IMR-90 (cell line): Measurements from ENCODE around the gene GAMT. TPM values are rescaled to one million over a fixed set of nuclear protein-coding genes. Genes with fewer than 3 reads are reported as not detected.

Experiments used
- ATAC-seq: fragments of 200-7000 bp; cut with Tn5 transposase; 2 replicates; pipeline ENCODE4 v1.9.1; 2020; ENCODE audit warnings: low read depth, mild to moderate bottlenecking, moderate library complexity
- BruUV-seq: library from RNA; stranded (reverse); fragments of 400-500 nt; replicated peaks from 2 replicates; lab custom pipeline; 2021; lab: Mats Ljungman, UMichigan
- CTCF ChIA-PET: fragments of 300-600 bp; formaldehyde crosslinking; extraction: SDS; loops from one replicate; lab custom pipeline; 2021; ENCODE audit warnings: antibody characterized with exemption; lab: Yijun Ruan, JAX
- POLR2A ChIA-PET: fragments of 300-600 bp; sonication (Branson Sonifier 250); formaldehyde crosslinking; loops from one replicate; lab custom pipeline; 2022; ENCODE audit warnings: antibody characterized with exemption; ENCODE audit not compliant: unreplicated experiment; lab: Charles Lee
- DNase-seq: peaks from one replicate; pipeline ENCODE4 v3.0.0; 2013
- H2AFZ ChIP-seq: replicated peaks from 2 replicates; pipeline ENCODE3; 2013; ENCODE audit warnings: low read length, mild to moderate bottlenecking; ENCODE audit not compliant: poor library complexity
- H2AK5ac ChIP-seq: 2 replicates; pipeline ENCODE4 v1.6.1; 2013; ENCODE audit warnings: low read depth, low read length, inconsistent platforms
- H2AK9ac ChIP-seq: replicated peaks from 2 replicates; pipeline ENCODE3; 2013; ENCODE audit warnings: mild to moderate bottlenecking, low read depth, low read length, moderate library complexity; ENCODE audit not compliant: poor library complexity
- H2BK120ac ChIP-seq: 2 replicates; pipeline ENCODE4 v1.6.1; 2013; ENCODE audit warnings: low read depth, low read length, inconsistent platforms
- H2BK15ac ChIP-seq: 3 replicates; pipeline ENCODE4 v1.6.1; 2013; ENCODE audit warnings: low read depth, low read length, inconsistent platforms
- H2BK20ac ChIP-seq: 2 replicates; pipeline ENCODE4 v1.6.1; 2013; ENCODE audit warnings: low read depth, mild to moderate bottlenecking, inconsistent platforms, low read length, moderate library complexity
- H2BK5ac ChIP-seq: 2 replicates; pipeline ENCODE4 v1.6.1; 2013; ENCODE audit warnings: mild to moderate bottlenecking, low read depth, low read length, inconsistent platforms; ENCODE audit not compliant: poor library complexity, severe bottlenecking
- H3K14ac ChIP-seq: replicated peaks from 2 replicates; pipeline ENCODE4 v1.6.1; 2013; ENCODE audit warnings: low read depth, low read length, inconsistent platforms
- H3K18ac ChIP-seq: 2 replicates; pipeline ENCODE4 v1.6.1; 2013; ENCODE audit warnings: low read depth, low read length, control low read depth
- H3K23ac ChIP-seq: 2 replicates; pipeline ENCODE4 v1.6.1; 2013; ENCODE audit warnings: low read depth, low read length, inconsistent platforms
- H3K27ac ChIP-seq: 2 replicates; pipeline ENCODE4 v1.5.1; 2013; ENCODE audit warnings: mild to moderate bottlenecking, control low read depth, low read length; ENCODE audit not compliant: insufficient read depth
- H3K27me3 ChIP-seq: 2 replicates; pipeline ENCODE4 v1.6.1; 2013; ENCODE audit warnings: low read length; ENCODE audit not compliant: control insufficient read depth, insufficient read depth
- H3K36me3 ChIP-seq: 2 replicates; pipeline ENCODE4 v1.6.1; 2013; ENCODE audit warnings: low read length, mixed read lengths; ENCODE audit not compliant: control insufficient read depth, insufficient read depth
- H3K4ac ChIP-seq: 2 replicates; pipeline ENCODE4 v1.6.1; 2013; ENCODE audit warnings: low read depth, low read length, inconsistent platforms
- H3K4me1 ChIP-seq: 2 replicates; pipeline ENCODE4 v1.6.1; 2013; ENCODE audit warnings: low read length, mixed read lengths; ENCODE audit not compliant: control insufficient read depth, insufficient read depth
- H3K4me2 ChIP-seq: 2 replicates; pipeline ENCODE4 v1.6.1; 2013; ENCODE audit warnings: low read depth, mild to moderate bottlenecking, control low read depth, low read length, moderate library complexity
- H3K4me3 ChIP-seq: 2 replicates; pipeline ENCODE4 v1.5.1; 2013; ENCODE audit warnings: low read depth, mild to moderate bottlenecking, control low read depth, low read length, moderate library complexity; ENCODE audit not compliant: insufficient read depth
- H3K56ac ChIP-seq: 2 replicates; pipeline ENCODE4 v1.6.1; 2013; ENCODE audit warnings: low read length, inconsistent platforms; ENCODE audit not compliant: insufficient read depth; ENCODE audit errors: extremely low read depth
- H3K79me1 ChIP-seq, 2 experiments: 2 replicates each; pipeline ENCODE4 v1.6.1; 2013; ENCODE audit warnings: low read length in 2 of 2, inconsistent platforms in 1 of 2, low read depth in 1 of 2
- H3K9ac ChIP-seq: 2 replicates; pipeline ENCODE4 v1.6.1; 2013; ENCODE audit warnings: low read depth, low read length, control low read depth
- H3K9me1 ChIP-seq: 2 replicates; pipeline ENCODE4 v1.6.1; 2013; ENCODE audit warnings: low read length, inconsistent platforms; ENCODE audit not compliant: insufficient read depth
- H3K9me3 ChIP-seq: 2 replicates; pipeline ENCODE4 v1.6.1; 2013; ENCODE audit warnings: low read length; ENCODE audit not compliant: control insufficient read depth, insufficient read depth
- H4K20me1 ChIP-seq: 2 replicates; pipeline ENCODE4 v1.6.1; 2013; ENCODE audit warnings: low read length, inconsistent platforms; ENCODE audit not compliant: insufficient read depth
- H4K5ac ChIP-seq: 2 replicates; pipeline ENCODE4 v1.6.1; 2013; ENCODE audit warnings: mild to moderate bottlenecking, low read depth, low read length, control low read depth
- H4K8ac ChIP-seq, 2 experiments: 2 replicates each; pipeline ENCODE4 v1.6.1; 2013; ENCODE audit warnings: low read depth in 2 of 2, low read length in 2 of 2, control low read depth in 1 of 2, inconsistent platforms in 1 of 2
- H4K91ac ChIP-seq: 2 replicates; pipeline ENCODE4 v1.6.1; 2013; ENCODE audit warnings: low read depth, low read length, inconsistent platforms; ENCODE audit not compliant: insufficient read depth
- CHD1 ChIP-seq: IDR thresholded peaks from 2 replicates; pipeline ENCODE4 v1.6.1; 2012; ENCODE audit warnings: low read depth, low read length, improper control_type of control experiment
- POLR2A ChIP-seq: IDR thresholded peaks from 2 replicates; pipeline ENCODE4 v1.6.1; 2012; ENCODE audit warnings: mild to moderate bottlenecking, low read depth, low read length
- SMC3 ChIP-seq: fragments of 150-350 bp; IDR thresholded peaks from 2 replicates; pipeline ENCODE4 v1.6.1; 2016; ENCODE audit warnings: low read depth, mild to moderate bottlenecking, antibody characterized with exemption, low read length, moderate library complexity
- USF2 ChIP-seq: fragments of 150-350 bp; IDR thresholded peaks from 2 replicates; pipeline ENCODE4 v1.6.1; 2017; ENCODE audit warnings: mild to moderate bottlenecking, antibody characterized with exemption, low read length, low read depth
- WGBS, 2 experiments: methylation state at CpG; one replicate each; pipeline versions ENCODE4 v1.1.5 to v1.1.7; 2013; ENCODE audit warnings: missing lambda C conversion rate in 2 of 2; ENCODE audit not compliant: insufficient read length in 1 of 2; ENCODE audit errors: extremely low coverage in 2 of 2; 5-methylcytosine and 5-hydroxymethylcytosine counted together
- dilution Hi-C: fragments of 300-500 bp; cut with HindIII; formaldehyde crosslinking; loops from one replicate; pipeline ENCODE4 v1.14.3; 2018; ENCODE audit warnings: low sequenced_read_pairs; ENCODE audit not compliant: unreplicated experiment
- in situ Hi-C: fragments of 300-500 bp; cut with MboI; formaldehyde crosslinking; loops from 3 replicates; pipeline ENCODE4 v1.14.3; 2019; ENCODE audit warnings: low sequenced_read_pairs, inconsistent platforms, mixed read lengths
- intact Hi-C: fragments of 100-400 bp; cut with micrococcal nuclease; formaldehyde crosslinking; loops from 2 replicates; pipeline ENCODE4 v1.10.0; 2022
- polyA plus RNA-seq, 3 experiments: library from polyadenylated mRNA; depleted of rRNA; stranded (reverse); fragments of >200 nt; gene quantifications; 2 replicates each; pipeline ENCODE4 v1.2.3, GENCODE V29; 2012; ENCODE audit warnings: low replicate concordance in 1 of 3
- total RNA-seq: library from RNA; depleted of rRNA; stranded (reverse); fragments of >200 nt; gene quantifications from 2 replicates; pipeline ENCODE4 v1.2.3, GENCODE V29; 2012

GAMT gene
- total and polyA plus RNA-seq, 2 of the 4 experiments (the other 2 are of a cell fraction) = 22.8 to 51.8 TPM

GRCh38 chr19:1409204-1410005, 8.1 kb upstream of the GAMT start:
- Histone ChIP-seq H2AK5ac (peak overlapping the region; percentile 59), H3K9ac (peak overlapping the region; percentile 69), H3K36me3 (peaks cover 16% of the 10 kb centered on the region; the same call in 1 of the 2 replicates), H3K23ac (peak overlapping the region; percentile 82), H2BK120ac (no peak overlapping the region), H3K4me2 (peak overlapping the region; percentile 93), H3K79me1 (peaks cover 0 to 39% of the 10 kb centered on the region in 2 experiments; a peak in 2 of 4 replicates), H2BK5ac (peak overlapping the region; percentile 55), H3K18ac (no peak overlapping the region), H3K27ac (peak overlapping the region; percentile 81), H3K9me3 (no peaks in the 10 kb centered on the region), H3K4me3 (peak overlapping the region; percentile 85), H3K56ac (peak overlapping the region; percentile 46; the same call in 1 of the 2 replicates), H2BK15ac (no peak overlapping the region), H4K20me1 (peaks cover 64% of the 10 kb centered on the region), H4K5ac (no peak overlapping the region), H3K9me1 (peaks cover 8% of the 10 kb centered on the region), H2AFZ (no peak overlapping the region), H2BK20ac (no peak overlapping the region), H3K4me1 (peaks cover 24% of the 10 kb centered on the region), H3K27me3 (no peaks in the 10 kb centered on the region), H4K8ac (no peak overlapping the region; a peak in 1 of 4 replicates), H3K4ac (peak overlapping the region; percentile 49), H2AK9ac (peak overlapping the region; percentile 99), H4K91ac (0 out of 2 replicates have a peak overlapping the region, but pooled peaks have one; percentile 46), H3K14ac (peak overlapping the region; percentile 38)
- TF ChIP-seq SMC3 = no peak
- no peak for TF ChIP-seq POLR2A
- no peak for TF ChIP-seq USF2
- TF ChIP-seq CHD1 = no peak
- no peak for ATAC-seq
- no peak for DNase-seq
- no TSS peak for BruUV-seq
- in situ Hi-C loops = no loop called here
- ChIA-PET CTCF (no interaction called here), POLR2A (no interaction called here)
- dilution Hi-C loops = no loop called here
- WGBS, 2 experiments = 77% methylated on average over 22 of the region's 33 CpGs; no CpG with 5 or more reads in 1 of the 2 experiments
- intact Hi-C loops = loop anchor here (5.0 kb wide), 1 partner anchor 132 kb away; the partner anchor contains the start of gene FAM174C
